HTR-8/SVneo (cell line): ENCODE data around the gene CGRRF1.

Source experiments
- DNase-seq: peaks from one replicate; pipeline ENCODE4 v3.0.0; 2011; ENCODE audit warnings: low spot score, mixed read lengths; ENCODE audit not compliant: insufficient read length
- FAIRE-seq: peaks from 2 replicates; lab custom pipeline; 2011; peaks lifted over from hg19 to GRCh38; lab: Jason Lieb, UNC

The CGRRF1 gene

DNA sequence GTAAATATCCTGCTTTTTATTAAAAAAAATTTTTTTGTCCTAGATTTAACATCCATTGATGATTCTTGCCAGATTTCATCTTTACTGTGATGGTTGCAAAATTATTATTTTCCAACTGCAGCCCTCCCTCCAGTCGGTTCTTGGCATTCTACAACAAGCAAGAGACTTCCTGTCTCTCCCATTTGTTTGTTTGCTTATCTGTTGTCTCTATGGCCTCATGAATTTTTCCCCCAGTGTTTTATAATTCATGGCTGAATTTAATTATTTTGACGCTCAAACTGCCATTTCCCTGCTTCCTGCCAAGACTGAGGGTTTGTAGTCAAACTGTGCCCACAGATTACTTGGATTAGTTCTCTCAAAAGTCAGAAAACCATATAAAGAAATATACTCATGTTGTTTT lies 25.9 kb downstream of the CGRRF1 start:
- FAIRE-seq (no peak), DNase-seq (no peak)

GRCh38 chr14:54537651-54538050 lies 27.9 kb downstream of the CGRRF1 start:
- DNase-seq, result no peak
- FAIRE-seq, result no peak

- DNase-seq (no peak), FAIRE-seq (peak; percentile 33)
Observed at GRCh38 chr14:54538055-54538454, 28.3 kb downstream of the CGRRF1 start.

- DNase-seq, result no peak
- peak; percentile 51 for FAIRE-seq
Observed at GRCh38 chr14:54547583-54547982, 37.9 kb downstream of the CGRRF1 start.

DNA sequence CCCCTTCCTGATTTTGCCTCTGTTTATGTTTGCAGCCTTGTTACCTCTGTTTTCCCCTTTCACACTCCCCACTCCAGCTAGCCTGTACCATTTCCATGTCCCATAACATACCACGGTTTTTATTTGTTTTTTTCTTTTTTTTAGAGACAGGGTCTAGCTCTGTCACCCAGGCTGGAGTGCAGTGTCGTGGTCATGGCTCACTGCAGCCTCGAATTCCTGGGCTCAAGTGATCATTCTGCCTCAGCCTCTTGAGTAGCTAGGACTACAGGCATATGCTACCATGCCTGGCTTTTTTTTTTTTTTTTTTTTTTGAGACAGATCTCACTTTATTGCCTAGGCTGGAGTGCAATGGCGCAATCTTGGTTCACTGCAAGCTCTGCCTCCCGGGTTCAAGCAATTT lies 38.8 kb downstream of the CGRRF1 start:
- FAIRE-seq (no peak), DNase-seq (no peak)

- DNase-seq, result no peak
- FAIRE-seq, result peak; percentile 69
Observed at GRCh38 chr14:54549862-54550261, 40.2 kb downstream of the CGRRF1 start.

DNA sequence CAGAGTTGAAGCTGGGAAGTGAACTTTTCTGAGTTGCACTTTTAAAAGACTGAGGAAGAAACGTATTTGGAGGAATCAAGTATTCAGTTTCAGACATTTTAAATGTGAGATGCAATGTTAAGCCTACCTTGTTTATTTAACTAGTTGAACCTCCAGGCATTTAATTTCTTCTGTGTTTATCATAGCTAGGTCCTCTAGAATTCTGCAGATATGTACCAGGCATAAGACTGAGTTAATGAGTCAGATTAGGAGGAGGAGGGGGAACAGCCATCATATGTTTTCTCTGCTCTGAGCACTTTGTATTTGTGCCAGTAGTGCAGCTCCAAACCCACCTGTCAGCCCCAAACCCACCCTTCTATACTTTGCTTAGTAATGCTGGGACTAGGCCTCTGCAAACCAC lies 40.8 kb downstream of the CGRRF1 start:
- FAIRE-seq (peak; percentile 20), DNase-seq (no peak)

GRCh38 chr14:54554401-54554800 lies 44.7 kb downstream of the CGRRF1 start:
- DNase-seq (no peak), FAIRE-seq (peak; percentile 94)

GRCh38 chr14:54555651-54556050 lies 45.9 kb downstream of the CGRRF1 start:
- DNase-seq, result no peak
- peak; percentile 92 for FAIRE-seq

GRCh38 chr14:54556535-54556934 lies 46.8 kb downstream of the CGRRF1 start:
- DNase-seq, result no peak
- peak; percentile 60 for FAIRE-seq

- FAIRE-seq, result peak; percentile 94
- DNase-seq, result no peak
Observed at GRCh38 chr14:54562334-54562733, 52.6 kb downstream of the CGRRF1 start.

GRCh38 chr14:54564071-54564867 lies 54.6 kb downstream of the CGRRF1 start:
- FAIRE-seq (peak; percentile 62), DNase-seq (peak; percentile 45)

GRCh38 chr14:54564868-54565784 lies 55.4 kb downstream of the CGRRF1 start:
- peak; percentile 77 for FAIRE-seq

DNA sequence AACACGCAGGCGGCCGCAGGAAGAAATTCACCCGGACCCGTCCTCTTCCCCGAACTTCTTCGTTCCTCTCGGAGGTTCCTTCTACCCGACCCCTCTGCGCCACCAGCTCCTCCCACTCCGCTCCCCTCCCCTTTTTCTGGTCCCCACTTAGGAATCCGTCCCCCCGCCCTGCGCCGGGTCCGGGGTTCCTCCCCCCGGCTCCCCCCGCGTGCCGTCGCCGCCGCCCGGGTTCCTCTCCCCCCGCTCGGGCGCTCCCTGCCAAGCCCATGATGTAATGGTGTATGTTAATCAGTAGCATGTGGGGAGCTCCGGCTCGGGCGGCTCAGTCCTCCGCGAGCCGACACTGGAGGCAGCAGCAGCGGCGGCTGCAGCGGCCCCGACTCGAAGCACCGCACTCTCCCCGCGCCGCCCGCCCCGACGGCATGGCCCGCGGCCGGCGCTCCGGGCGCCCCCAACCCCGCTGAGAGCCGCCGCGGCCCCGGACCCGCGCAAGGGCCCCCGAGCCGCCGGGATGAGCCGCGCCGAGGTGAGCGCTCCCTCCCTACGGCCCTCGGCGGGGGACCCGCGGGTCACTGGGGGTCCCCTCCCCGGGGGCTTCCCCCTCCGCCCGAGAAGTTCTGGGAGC lies 56.2 kb downstream of the CGRRF1 start:
- DNase-seq (peak; percentile 93), FAIRE-seq (peak; percentile 96)

More at GRCh38 chr14:54564868-54565784, 55.4 kb downstream of the CGRRF1 start:
- DNase-seq, result peak; percentile 62

- DNase-seq (no peak), FAIRE-seq (peak; percentile 87)
Observed at GRCh38 chr14:54566410-54567223, 56.9 kb downstream of the CGRRF1 start, which contains the start of gene SAMD4A. TSS of gene SAMD4A (plus strand) at chr14:54567128. CDS start at chr14:54567917, 789 bp downstream.

DNA sequence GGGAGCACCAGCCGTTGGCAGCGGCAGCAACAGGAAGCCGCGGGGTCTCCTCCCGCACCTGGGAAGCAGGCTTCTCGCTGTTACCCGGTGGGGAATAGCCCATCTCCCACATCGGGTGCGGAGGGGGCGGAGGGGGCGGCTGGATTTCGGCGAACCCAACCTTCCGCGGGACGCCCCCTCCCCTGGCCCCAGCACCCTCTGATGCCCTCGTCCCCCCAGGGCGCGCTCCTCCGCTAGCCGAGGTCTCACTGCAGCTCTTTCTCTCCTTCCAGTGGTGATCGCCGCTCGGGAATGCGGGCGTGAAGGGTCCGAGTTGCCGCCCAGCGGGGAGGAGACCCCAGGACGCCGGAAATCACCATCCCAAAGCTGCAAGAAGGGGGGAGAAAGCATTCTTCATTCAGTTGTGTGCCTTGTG lies 57.5 kb downstream of the CGRRF1 start:
- DNase-seq, result no peak
- FAIRE-seq, result peak; percentile 33

GRCh38 chr14:54567639-54568561 lies 58.2 kb downstream of the CGRRF1 start:
- DNase-seq (no peak), FAIRE-seq (peak; percentile 85)

DNA sequence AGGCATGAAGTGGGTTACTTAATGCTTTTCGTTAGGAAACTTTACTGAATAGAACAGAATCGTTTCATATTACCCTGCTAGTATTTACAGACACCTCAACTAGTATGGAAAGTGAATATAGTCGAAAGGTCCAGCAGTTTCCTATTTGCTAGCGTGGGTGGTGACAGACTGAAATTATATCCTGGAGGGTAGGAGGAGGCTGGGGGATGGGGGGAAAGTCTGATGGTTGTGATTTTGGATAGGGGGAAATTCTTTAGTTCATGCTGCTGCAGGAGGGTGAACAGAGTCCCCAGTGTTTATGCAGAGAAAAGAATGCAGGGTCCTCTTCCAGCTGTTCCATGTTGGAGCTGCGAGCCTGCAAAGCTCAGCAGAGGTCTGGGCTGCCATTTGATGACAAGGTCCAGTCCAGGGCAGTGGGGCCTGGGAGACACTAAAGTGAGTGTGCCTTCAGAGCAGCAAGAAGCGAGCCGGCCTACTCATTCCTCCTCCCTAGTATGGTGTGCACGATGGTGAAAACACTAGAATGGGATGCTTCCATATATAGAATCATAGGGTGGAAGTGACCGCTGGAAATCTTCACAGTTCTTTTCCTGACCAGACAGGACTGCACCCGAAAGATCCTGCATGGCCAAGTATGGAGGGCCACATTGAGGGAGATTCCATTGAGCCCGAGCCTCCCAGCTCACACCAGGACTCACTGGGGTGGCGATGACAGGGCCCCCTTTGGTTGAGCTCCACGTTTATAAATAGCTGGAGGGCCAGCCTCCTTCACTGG lies 59.3 kb downstream of the CGRRF1 start:
- DNase-seq (no peak), FAIRE-seq (peak; percentile 80)
